Upper lobe of left lung (tissue), 4 donors: Measurements from ENCODE around the gene ELOVL1.

Experiments used
- POLR2A ChIP-seq, 4 donors: fragments of 450-650 bp; IDR thresholded peaks; one replicate each; pipeline ENCODE4 v1.5.1; 2016 to 2017; ENCODE audit warnings: antibody characterized with exemption in 4 of 4, mild to moderate bottlenecking in 2 of 4
- POLR2AphosphoS5 ChIP-seq, 2 donors: sonication (generic); formaldehyde crosslinking; IDR thresholded peaks; one replicate each; pipeline ENCODE4 v1.5.1; 2017; ENCODE audit warnings: antibody characterized with exemption in 2 of 2
- TF ChIP-seq, protein P1 (sequence below), 6 experiments: fragments of 450-650 bp in 4 of 6; fragments of 200-600 bp in 2 of 6; sonication (generic) in 2 of 6; IDR thresholded peaks; one replicate each; pipeline ENCODE4 v1.5.1; 2016 to 2019; ENCODE audit warnings: antibody characterized with exemption in 6 of 6

DNA sequence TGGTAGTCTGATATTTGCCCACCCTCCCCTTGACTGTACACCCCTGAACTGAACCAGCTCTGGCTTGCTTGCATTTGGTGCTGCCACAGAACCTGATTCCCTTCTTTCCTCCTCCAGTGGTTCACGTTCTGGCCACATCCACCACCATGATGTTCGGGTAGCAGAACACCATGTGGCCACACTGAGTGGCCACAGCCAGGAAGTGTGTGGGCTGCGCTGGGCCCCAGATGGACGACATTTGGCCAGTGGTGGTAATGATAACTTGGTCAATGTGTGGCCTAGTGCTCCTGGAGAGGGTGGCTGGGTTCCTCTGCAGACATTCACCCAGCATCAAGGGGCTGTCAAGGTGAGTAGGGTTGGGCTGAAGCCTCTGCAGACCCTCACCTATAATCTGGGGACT, 7.2 kb downstream of the ELOVL1 start:
- TF ChIP-seq, protein P1, sequence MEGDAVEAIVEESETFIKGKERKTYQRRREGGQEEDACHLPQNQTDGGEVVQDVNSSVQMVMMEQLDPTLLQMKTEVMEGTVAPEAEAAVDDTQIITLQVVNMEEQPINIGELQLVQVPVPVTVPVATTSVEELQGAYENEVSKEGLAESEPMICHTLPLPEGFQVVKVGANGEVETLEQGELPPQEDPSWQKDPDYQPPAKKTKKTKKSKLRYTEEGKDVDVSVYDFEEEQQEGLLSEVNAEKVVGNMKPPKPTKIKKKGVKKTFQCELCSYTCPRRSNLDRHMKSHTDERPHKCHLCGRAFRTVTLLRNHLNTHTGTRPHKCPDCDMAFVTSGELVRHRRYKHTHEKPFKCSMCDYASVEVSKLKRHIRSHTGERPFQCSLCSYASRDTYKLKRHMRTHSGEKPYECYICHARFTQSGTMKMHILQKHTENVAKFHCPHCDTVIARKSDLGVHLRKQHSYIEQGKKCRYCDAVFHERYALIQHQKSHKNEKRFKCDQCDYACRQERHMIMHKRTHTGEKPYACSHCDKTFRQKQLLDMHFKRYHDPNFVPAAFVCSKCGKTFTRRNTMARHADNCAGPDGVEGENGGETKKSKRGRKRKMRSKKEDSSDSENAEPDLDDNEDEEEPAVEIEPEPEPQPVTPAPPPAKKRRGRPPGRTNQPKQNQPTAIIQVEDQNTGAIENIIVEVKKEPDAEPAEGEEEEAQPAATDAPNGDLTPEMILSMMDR (IDR thresholded peaks at IDR 0.05) = no peak
- TF ChIP-seq POLR2A (IDR thresholded peaks at IDR 0.05) (no peak), POLR2AphosphoS5 (IDR thresholded peaks at IDR 0.05) (no peak)
